ENCODE results near the gene SUPT20H.

SUPT20H gene

GRCh38 chr13:37058910-37059847, at the start of gene SUPT20H:
SUPT20H (minus strand) TSS chr13:37059688; CDS start chr13:37051490, 8,198 bp downstream.
- DNase-seq = peak; percentile 92

GRCh38 chr13:37109051-37109678, 49.7 kb upstream of the SUPT20H start:
- no peak for DNase-seq

GRCh38 chr13:37107868-37108267, 48.4 kb upstream of the SUPT20H start:
- no peak for DNase-seq

- no peak for DNase-seq
These were observed 48.0 kb upstream of the SUPT20H start for GRCh38 chr13:37107456-37107855.

- DNase-seq = no peak
These were observed 47.2 kb upstream of the SUPT20H start for GRCh38 chr13:37106642-37107041.

GRCh38 chr13:37105251-37105714, 45.8 kb upstream of the SUPT20H start, which contains the start of gene CSNK1A1L:
CSNK1A1L (minus strand) TSS chr13:37105664; CDS start chr13:37105256, 408 bp downstream.
- no peak for DNase-seq

GRCh38 chr13:37102896-37103295, 43.4 kb upstream of the SUPT20H start:
- no peak for DNase-seq

GRCh38 chr13:37101201-37101600, 41.7 kb upstream of the SUPT20H start:
- DNase-seq = no peak

- DNase-seq = no peak
These were observed 41.2 kb upstream of the SUPT20H start for GRCh38 chr13:37100731-37101130.

GRCh38 chr13:37097076-37097475, 37.6 kb upstream of the SUPT20H start:
- no peak for DNase-seq

GRCh38 chr13:37094840-37095239, 35.4 kb upstream of the SUPT20H start:
- no peak for DNase-seq

- no peak for DNase-seq
These were observed 34.6 kb upstream of the SUPT20H start for GRCh38 chr13:37094099-37094498.

- DNase-seq = no peak
These were observed 32.3 kb upstream of the SUPT20H start for GRCh38 chr13:37091835-37092234.

GRCh38 chr13:37090912-37091311, 31.4 kb upstream of the SUPT20H start:
- DNase-seq = no peak

GRCh38 chr13:37089495-37089894, 30.0 kb upstream of the SUPT20H start:
- no peak for DNase-seq

GRCh38 chr13:37087486-37087885, 28.0 kb upstream of the SUPT20H start:
- DNase-seq = no peak

GRCh38 chr13:37085606-37086005, 26.1 kb upstream of the SUPT20H start:
- DNase-seq = no peak

GRCh38 chr13:37076818-37077217, 17.3 kb upstream of the SUPT20H start:
- DNase-seq = no peak

GRCh38 chr13:37075164-37075563, 15.7 kb upstream of the SUPT20H start:
- no peak for DNase-seq

- no peak for DNase-seq
These were observed 15.2 kb upstream of the SUPT20H start for GRCh38 chr13:37074703-37075102.

GRCh38 chr13:37072024-37072423, 12.5 kb upstream of the SUPT20H start:
- no peak for DNase-seq

- no peak for DNase-seq
These were observed 11.5 kb upstream of the SUPT20H start for GRCh38 chr13:37070956-37071355.

GRCh38 chr13:37070145-37070695, 10.7 kb upstream of the SUPT20H start:
- no peak for DNase-seq
